Measurements from ENCODE around the gene CACNA1E.

DNA sequence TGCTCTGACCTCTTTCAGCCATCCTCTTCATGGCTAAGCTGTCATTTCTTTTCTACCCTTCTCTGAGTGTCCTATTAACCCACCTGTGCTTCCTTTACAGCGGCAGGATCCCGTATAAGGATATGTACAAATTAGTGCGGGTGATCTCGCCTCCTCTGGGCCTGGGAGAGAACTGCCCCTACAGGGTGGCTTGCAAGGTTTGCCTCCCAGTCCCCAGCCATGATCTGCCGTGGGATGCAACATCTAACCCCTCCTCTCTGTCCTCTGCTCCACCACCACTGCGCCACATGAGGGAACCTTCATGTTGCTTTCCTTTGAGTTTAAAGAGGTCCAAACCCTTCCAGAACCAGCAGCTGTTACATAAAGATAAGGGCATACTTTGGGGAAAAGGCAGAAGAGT is 296.0 kb downstream of the CACNA1E start:
- TF ChIP-seq, protein P1, sequence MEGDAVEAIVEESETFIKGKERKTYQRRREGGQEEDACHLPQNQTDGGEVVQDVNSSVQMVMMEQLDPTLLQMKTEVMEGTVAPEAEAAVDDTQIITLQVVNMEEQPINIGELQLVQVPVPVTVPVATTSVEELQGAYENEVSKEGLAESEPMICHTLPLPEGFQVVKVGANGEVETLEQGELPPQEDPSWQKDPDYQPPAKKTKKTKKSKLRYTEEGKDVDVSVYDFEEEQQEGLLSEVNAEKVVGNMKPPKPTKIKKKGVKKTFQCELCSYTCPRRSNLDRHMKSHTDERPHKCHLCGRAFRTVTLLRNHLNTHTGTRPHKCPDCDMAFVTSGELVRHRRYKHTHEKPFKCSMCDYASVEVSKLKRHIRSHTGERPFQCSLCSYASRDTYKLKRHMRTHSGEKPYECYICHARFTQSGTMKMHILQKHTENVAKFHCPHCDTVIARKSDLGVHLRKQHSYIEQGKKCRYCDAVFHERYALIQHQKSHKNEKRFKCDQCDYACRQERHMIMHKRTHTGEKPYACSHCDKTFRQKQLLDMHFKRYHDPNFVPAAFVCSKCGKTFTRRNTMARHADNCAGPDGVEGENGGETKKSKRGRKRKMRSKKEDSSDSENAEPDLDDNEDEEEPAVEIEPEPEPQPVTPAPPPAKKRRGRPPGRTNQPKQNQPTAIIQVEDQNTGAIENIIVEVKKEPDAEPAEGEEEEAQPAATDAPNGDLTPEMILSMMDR (IDR thresholded peaks at IDR 0.05 in 8 of 11, conservative IDR thresholded peaks at IDR 0.05 in 3 of 11): no peak
- no peak for TF ChIP-seq POLR2A (IDR thresholded peaks at IDR 0.05)

Data from spleen (tissue), 7 donors.